ENCODE data around the gene SEMA5B.

Gene SEMA5B

GRCh38 chr3:123026565-123027291, 835 bp downstream of the SEMA5B start:
- TF ChIP-seq, protein P1, sequence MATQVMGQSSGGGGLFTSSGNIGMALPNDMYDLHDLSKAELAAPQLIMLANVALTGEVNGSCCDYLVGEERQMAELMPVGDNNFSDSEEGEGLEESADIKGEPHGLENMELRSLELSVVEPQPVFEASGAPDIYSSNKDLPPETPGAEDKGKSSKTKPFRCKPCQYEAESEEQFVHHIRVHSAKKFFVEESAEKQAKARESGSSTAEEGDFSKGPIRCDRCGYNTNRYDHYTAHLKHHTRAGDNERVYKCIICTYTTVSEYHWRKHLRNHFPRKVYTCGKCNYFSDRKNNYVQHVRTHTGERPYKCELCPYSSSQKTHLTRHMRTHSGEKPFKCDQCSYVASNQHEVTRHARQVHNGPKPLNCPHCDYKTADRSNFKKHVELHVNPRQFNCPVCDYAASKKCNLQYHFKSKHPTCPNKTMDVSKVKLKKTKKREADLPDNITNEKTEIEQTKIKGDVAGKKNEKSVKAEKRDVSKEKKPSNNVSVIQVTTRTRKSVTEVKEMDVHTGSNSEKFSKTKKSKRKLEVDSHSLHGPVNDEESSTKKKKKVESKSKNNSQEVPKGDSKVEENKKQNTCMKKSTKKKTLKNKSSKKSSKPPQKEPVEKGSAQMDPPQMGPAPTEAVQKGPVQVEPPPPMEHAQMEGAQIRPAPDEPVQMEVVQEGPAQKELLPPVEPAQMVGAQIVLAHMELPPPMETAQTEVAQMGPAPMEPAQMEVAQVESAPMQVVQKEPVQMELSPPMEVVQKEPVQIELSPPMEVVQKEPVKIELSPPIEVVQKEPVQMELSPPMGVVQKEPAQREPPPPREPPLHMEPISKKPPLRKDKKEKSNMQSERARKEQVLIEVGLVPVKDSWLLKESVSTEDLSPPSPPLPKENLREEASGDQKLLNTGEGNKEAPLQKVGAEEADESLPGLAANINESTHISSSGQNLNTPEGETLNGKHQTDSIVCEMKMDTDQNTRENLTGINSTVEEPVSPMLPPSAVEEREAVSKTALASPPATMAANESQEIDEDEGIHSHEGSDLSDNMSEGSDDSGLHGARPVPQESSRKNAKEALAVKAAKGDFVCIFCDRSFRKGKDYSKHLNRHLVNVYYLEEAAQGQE (IDR thresholded peaks at IDR 0.05; ENCODE audit: insufficient replicate concordance, low read depth): no peak
- TF ChIP-seq POLR2AphosphoS5 (IDR thresholded peaks at IDR 0.05; ENCODE audit: low read depth) (no peak), GABPA (IDR thresholded peaks at IDR 0.05; ENCODE audit: low read depth) (no peak), SPI1 (IDR thresholded peaks at IDR 0.05; ENCODE audit: borderline replicate concordance, low read depth) (no peak), CTCF (IDR thresholded peaks at IDR 0.05; ENCODE audit: insufficient read depth, low read length) (no peak)
- DNase-seq (ENCODE audit: low read depth in 1 of 2, low spot score in 1 of 2): no peak
- H3K27ac ChIP-seq (replicated peaks): no peak overlapping the region
- peaks cover 65% of the 10 kb centered on the region for H3K27me3 ChIP-seq (ENCODE audit: insufficient read depth, poor library complexity, severe bottlenecking)
- H3K4me3 ChIP-seq (replicated peaks; ENCODE audit: insufficient read depth, low read length): peak overlapping the region; percentile 39

- peak in 1 of 2 experiments; percentile 24 for DNase-seq (ENCODE audit: low read depth in 1 of 2, low spot score in 1 of 2)
- TF ChIP-seq SPI1 (IDR thresholded peaks at IDR 0.05; ENCODE audit: borderline replicate concordance, low read depth) (peak; percentile 23; the same call in 1 of the 2 replicates), GABPA (IDR thresholded peaks at IDR 0.05; ENCODE audit: low read depth) (no peak)
- Histone ChIP-seq H3K4me3 (replicated peaks; ENCODE audit: insufficient read depth, low read length) (no peak overlapping the region), H3K27me3 (ENCODE audit: insufficient read depth, poor library complexity, severe bottlenecking) (peaks cover 70% of the 10 kb centered on the region), H3K27ac (replicated peaks) (no peak overlapping the region)
Measured at GRCh38 chr3:123025642-123026521, 1.7 kb downstream of the SEMA5B start.

GRCh38 chr3:123024056-123024455, 3.5 kb downstream of the SEMA5B start:
- H3K4me3 ChIP-seq (replicated peaks; ENCODE audit: insufficient read depth, low read length): no peak overlapping the region
- TF ChIP-seq POLR2AphosphoS5 (IDR thresholded peaks at IDR 0.05; ENCODE audit: low read depth) (no peak), GABPA (IDR thresholded peaks at IDR 0.05; ENCODE audit: low read depth) (no peak), SPI1 (IDR thresholded peaks at IDR 0.05; ENCODE audit: borderline replicate concordance, low read depth) (no peak), CTCF (IDR thresholded peaks at IDR 0.05; ENCODE audit: insufficient read depth, low read length) (no peak)
- TF ChIP-seq, protein P1 (IDR thresholded peaks at IDR 0.05; ENCODE audit: insufficient replicate concordance, low read depth): no peak
- H3K27me3 ChIP-seq (ENCODE audit: insufficient read depth, poor library complexity, severe bottlenecking): peaks cover 66% of the 10 kb centered on the region
- no peak overlapping the region for H3K27ac ChIP-seq (replicated peaks)
- DNase-seq (ENCODE audit: low read depth in 1 of 2, low spot score in 1 of 2): no peak

DNA sequence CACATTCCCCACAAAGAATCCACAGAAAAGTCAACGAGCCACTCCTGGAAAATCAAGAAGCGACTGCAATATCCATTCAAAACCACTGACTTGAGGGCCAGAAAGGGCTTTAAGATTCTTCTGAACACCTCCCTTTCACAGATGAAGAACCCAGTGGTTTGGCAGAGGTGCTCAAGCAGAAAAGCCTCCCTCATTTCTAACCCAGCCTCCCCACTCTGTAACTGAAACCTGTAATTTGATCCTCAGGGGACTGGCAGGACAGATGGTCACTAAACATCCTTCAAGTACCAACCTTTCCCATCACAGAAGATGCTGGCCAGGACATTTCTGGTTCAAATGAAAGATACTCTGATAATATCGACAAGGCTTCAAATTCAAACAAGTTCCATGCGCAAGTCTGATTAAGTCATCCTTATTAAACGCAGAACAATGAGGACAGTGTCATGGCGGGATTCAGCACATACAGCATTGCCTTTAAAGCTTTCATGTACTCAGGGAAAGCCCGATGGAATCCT, 5.5 kb downstream of the SEMA5B start:
- Histone ChIP-seq H3K27ac (replicated peaks) (no peak overlapping the region), H3K4me3 (replicated peaks; ENCODE audit: insufficient read depth, low read length) (no peak overlapping the region), H3K27me3 (ENCODE audit: insufficient read depth, poor library complexity, severe bottlenecking) (peaks cover 60% of the 10 kb centered on the region)
- DNase-seq (ENCODE audit: low read depth in 1 of 2, low spot score in 1 of 2): no peak
- TF ChIP-seq POLR2AphosphoS5 (IDR thresholded peaks at IDR 0.05; ENCODE audit: low read depth) (no peak), SPI1 (IDR thresholded peaks at IDR 0.05; ENCODE audit: borderline replicate concordance, low read depth) (no peak), CTCF (IDR thresholded peaks at IDR 0.05; ENCODE audit: insufficient read depth, low read length) (no peak), GABPA (IDR thresholded peaks at IDR 0.05; ENCODE audit: low read depth) (no peak)
- TF ChIP-seq, protein P1 (IDR thresholded peaks at IDR 0.05; ENCODE audit: insufficient replicate concordance, low read depth): no peak

Data from HL-60 (cell line).